Endothelial cell of umbilical vein (primary cell): ENCODE measurements around the gene SKI.

Experiments
- EZH2 ChIP-seq: IDR thresholded peaks from 2 replicates; pipeline ENCODE4 v1.6.1; 2012; ENCODE audit warnings: borderline replicate concordance, low read depth, mild to moderate bottlenecking, moderate library complexity, low read length, inconsistent platforms; ENCODE audit not compliant: severe bottlenecking
- FOS ChIP-seq: IDR thresholded peaks from 2 replicates; pipeline ENCODE4 v1.6.1; 2011; ENCODE audit warnings: mild to moderate bottlenecking, low read length, moderate library complexity, borderline replicate concordance; ENCODE audit not compliant: insufficient read depth
- GATA2 ChIP-seq: IDR thresholded peaks from 2 replicates; pipeline ENCODE4 v1.7.0; 2011; ENCODE audit warnings: low read depth, mild to moderate bottlenecking, moderate library complexity, mixed read lengths, low read length; ENCODE audit not compliant: insufficient read length, insufficient read depth
- JUN ChIP-seq: IDR thresholded peaks from 2 replicates; pipeline ENCODE4 v1.6.1; 2011; ENCODE audit warnings: borderline replicate concordance, low read depth; ENCODE audit not compliant: insufficient read length, insufficient read depth
- MYC ChIP-seq: IDR thresholded peaks from one replicate; pipeline ENCODE4 v1.6.1; 2011; ENCODE audit warnings: mild to moderate bottlenecking, low read depth, low read length
- POLR2A ChIP-seq: IDR thresholded peaks from 2 replicates; pipeline ENCODE4 v1.6.1; 2012; ENCODE audit warnings: low read depth, mild to moderate bottlenecking, control low read depth, low read length
- POLR2AphosphoS5 ChIP-seq: IDR thresholded peaks from 2 replicates; pipeline ENCODE4 v1.6.1; 2012; ENCODE audit warnings: low read depth, mild to moderate bottlenecking, control low read depth, low read length, moderate library complexity; ENCODE audit not compliant: insufficient read depth
- TF ChIP-seq, protein P1 (sequence below), 2 donors: IDR thresholded peaks; 1 replicate in 1 of 2; 2 replicates in 1 of 2; pipeline ENCODE4 v1.5.1; 2011; ENCODE audit warnings: low read length in 2 of 2, mild to moderate bottlenecking in 2 of 2, moderate library complexity in 2 of 2, control low read depth in 1 of 2, inconsistent platforms in 1 of 2, low read depth in 1 of 2; ENCODE audit not compliant: insufficient read depth in 1 of 2; ENCODE audit errors: extremely low read depth in 1 of 2
- TF ChIP-seq, protein P2 (sequence below): IDR thresholded peaks from 2 replicates; pipeline ENCODE4 v1.6.1; 2011; ENCODE audit not compliant: insufficient read depth, insufficient read length

DNA sequence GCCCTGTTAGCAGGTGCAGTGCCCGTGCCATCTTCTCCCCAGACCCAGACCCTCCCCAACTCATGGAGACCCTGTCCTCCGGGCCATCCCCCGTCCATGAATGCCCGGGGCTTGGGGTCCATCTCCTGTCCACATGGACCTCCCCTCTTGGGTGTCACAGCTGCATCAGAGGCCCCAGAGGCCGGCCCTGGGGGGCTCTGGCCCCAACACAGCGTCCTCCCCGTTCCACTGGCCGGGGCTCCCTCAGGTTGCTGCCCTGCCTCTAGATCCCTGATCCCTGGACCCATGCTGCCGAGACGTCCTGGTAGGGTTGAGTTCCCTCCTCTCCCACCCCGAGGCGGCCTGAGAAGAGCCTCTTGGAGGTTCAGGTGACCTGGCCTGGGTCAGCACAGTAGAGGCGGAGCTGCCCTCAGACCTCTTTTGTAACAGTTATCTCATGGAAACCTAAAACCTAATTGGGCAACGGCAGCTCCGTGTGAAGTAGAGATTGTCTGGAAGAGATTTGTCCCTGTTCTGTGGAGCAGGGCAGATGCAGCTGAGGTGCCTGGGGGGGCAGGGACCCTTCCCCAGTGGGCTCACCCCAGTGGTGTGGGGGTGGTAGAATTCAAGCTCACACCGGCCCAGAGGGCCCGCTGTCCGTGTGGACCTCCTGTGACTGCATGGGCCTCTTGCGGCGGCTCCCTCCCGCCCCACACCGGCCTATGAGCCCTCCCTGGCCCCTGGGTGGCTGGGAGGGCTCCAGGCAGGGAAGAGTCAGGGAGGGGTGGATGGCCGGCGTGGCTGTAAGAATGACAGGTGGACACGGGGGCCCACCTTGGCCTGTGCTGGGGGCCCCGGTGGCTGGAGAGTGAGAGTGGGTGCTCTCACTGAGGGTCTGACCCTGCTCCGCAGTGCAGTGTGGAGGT is 56.1 kb downstream of the SKI start:
- TF ChIP-seq, protein P1, sequence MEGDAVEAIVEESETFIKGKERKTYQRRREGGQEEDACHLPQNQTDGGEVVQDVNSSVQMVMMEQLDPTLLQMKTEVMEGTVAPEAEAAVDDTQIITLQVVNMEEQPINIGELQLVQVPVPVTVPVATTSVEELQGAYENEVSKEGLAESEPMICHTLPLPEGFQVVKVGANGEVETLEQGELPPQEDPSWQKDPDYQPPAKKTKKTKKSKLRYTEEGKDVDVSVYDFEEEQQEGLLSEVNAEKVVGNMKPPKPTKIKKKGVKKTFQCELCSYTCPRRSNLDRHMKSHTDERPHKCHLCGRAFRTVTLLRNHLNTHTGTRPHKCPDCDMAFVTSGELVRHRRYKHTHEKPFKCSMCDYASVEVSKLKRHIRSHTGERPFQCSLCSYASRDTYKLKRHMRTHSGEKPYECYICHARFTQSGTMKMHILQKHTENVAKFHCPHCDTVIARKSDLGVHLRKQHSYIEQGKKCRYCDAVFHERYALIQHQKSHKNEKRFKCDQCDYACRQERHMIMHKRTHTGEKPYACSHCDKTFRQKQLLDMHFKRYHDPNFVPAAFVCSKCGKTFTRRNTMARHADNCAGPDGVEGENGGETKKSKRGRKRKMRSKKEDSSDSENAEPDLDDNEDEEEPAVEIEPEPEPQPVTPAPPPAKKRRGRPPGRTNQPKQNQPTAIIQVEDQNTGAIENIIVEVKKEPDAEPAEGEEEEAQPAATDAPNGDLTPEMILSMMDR (IDR thresholded peaks at IDR 0.05; ENCODE audit: extremely low read depth in 1 of 2, insufficient read depth in 1 of 2, low read depth in 1 of 2, low read length in 2 of 2), result no peak
- TF ChIP-seq POLR2A (no peak), EZH2 (no peak), JUN (no peak), MYC (no peak), POLR2AphosphoS5 (no peak), FOS (no peak), GATA2 (no peak)
- TF ChIP-seq, protein P2, sequence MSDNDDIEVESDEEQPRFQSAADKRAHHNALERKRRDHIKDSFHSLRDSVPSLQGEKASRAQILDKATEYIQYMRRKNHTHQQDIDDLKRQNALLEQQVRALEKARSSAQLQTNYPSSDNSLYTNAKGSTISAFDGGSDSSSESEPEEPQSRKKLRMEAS, result no peak
